M059J (cell line): ENCODE data around the gene MAPK11. TPM values are rescaled to one million over a fixed set of nuclear protein-coding genes. Genes with fewer than 3 reads are reported as not detected.
A peak's percentile ranks its signal among the peaks of the same experiment; 100 is the strongest.

ENCODE experiments used
- DNase-seq: peaks from one replicate; pipeline ENCODE4 v3.0.0-alpha.2; 2012; ENCODE audit warnings: low read depth
- total RNA-seq: library from RNA; depleted of rRNA; stranded (reverse); fragments of >200 nt; shearing (Covaris generic); gene quantifications from 2 replicates; pipeline ENCODE4 v1.2.3, GENCODE V29; 2014; rRNA removed

MAPK11 gene
- 1.7 and 1.9 TPM in 2 replicates for total RNA-seq

DNA sequence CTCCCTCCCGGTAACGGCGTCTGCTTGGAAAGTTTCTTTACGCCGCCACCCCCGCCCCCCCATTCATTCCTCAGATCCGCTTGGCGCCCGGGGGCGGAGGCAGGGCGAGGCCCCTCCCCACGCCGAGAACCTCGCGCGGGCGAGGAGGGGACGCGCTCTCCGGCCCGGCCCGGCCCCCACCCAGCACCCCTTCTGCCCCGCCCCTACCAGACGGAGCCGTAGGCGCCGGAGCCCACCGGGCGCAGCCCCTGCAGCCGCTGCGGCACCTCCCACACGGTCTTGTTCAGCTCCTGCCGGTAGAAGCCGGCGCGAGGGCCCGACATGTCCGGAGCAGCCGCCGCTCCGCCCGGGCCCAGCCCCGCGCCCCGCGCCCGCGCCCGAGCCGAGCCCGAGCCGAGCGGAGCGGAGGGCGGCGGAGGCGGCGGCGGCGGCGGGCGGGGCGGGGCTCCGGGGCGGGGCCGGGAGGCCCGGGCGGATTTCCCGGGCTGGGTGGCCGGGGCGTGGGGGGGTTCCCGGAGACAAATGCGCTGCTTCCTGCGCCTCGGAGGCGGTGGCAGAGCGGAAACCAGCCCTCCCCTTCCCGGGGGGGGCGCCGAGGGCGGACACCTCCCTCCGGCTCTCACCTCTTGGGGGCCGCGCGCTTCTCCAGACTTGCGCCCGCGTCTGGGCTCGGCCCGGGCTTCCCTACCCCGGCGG, at the start of gene MAPK11:
Gene MAPK11 (minus strand): TSS at position 411 of the 696 bp plus-strand sequence. CDS start 88 bp downstream, at position 323.
- DNase-seq: peak; percentile 31

DNA sequence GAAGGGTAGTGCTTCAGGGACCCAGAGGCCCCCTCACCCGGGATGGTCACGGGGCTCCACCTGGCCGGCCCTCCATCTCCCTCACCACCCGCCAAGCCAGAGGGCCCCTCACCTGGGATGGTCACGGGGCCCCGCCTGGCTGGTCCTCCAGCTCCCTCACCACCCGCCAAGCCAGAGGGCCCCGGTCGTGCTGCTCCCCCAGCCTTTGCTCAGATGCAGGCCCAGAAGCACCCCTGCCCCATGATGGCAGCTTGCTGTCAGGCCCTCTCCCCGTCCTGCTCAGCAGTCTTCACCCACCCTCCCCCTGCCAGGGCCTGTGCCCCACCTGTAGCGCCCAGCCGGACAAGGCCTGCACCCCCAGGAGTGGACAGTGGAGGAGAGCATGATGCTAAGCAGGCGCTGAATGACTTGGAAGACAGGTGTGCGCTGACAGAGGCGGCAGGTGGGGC, 49.3 kb upstream of the MAPK11 start:
- DNase-seq: no peak

DNA sequence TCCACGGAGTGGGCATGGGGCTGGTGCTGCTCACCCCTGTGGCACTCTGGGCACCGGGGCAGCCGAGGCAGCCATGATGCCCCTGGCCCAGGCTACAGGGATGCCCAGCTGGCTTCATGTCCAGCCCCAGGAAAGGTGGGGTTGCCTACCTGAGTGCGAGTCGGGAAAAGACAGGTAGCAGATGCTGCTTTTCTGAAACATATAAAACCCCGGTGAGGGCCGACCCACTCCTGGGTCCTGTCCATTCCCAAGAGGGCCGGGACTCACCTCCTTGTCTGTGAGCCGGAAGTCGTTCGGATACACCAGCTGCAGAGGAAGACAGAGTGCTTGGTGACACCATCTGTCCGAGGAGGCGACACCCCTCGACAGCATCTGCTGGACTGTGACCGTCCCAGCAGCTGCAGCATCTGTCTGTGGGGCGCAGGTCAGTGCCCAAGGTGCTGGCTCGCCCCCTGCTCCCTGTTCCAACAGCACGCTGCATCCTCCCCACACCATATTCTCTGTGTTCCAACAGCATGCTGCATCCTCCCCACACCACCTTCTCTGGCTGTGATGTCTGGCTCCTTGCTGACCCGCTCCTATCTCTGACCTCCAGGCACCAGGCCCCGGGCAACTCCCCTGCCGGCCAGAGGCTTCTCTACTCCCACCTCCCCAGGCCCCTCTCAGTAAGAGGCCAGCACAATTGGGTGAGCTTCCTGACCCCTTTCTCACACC, 48.7 kb upstream of the MAPK11 start:
- DNase-seq: no peak

DNA sequence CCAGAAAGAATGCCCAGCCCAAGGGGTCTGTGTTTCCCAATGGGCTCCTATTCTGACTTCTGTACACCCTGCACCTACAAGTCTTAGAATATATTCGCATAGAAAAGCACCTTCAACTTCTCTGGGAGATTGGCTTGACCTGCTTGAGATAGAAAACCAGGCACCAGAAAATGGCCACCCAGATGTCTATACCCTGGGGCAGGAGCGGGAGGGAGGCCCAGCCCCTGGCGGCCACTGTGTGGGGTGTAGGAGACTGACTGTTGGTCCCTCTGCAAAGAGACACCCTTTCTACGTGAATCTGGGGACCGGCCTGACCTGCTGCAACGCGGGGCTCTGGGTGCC, 48.1 kb upstream of the MAPK11 start:
- DNase-seq: no peak

DNA sequence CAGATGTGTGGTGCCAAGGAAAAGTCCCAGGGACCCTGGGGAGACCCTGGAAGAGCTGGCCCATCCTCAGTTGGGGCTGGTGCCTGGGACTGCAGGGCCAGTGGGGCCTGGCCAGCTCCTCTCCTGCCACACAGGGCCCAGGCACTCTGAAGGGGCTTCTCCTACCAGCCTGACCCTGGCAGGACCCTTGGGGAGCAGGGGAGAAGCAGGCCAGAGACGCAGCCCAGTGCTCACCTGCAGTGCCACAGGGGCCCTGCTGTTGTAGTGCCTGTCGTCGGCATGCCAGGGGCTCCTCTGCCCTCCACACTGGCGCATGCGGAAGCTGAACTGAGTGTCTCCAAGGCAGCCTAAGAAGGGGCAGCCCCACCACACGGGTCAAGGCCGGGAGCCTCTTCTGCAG, 47.5 kb upstream of the MAPK11 start:
- no peak for DNase-seq

DNA sequence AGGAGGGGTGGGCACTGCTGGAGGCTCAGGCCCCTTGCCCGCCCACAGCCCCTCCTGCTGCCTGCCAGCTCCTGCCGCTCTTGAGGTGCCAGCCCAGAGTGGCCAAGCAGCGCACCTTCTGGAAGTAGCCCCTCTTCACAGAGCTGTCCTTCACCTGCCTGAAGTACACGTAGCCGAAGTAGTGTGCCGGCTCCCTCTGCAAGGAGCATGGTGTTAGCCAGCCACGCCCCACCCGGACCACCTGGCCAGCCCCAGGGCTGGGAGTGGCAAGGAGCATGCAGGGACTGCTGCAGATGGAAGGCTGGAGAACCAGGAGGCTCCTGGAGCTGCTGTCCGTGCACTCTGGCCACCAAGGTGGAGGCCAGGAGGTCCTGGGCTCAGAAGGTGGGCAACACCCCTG, 47.0 kb upstream of the MAPK11 start:
- DNase-seq: no peak

DNA sequence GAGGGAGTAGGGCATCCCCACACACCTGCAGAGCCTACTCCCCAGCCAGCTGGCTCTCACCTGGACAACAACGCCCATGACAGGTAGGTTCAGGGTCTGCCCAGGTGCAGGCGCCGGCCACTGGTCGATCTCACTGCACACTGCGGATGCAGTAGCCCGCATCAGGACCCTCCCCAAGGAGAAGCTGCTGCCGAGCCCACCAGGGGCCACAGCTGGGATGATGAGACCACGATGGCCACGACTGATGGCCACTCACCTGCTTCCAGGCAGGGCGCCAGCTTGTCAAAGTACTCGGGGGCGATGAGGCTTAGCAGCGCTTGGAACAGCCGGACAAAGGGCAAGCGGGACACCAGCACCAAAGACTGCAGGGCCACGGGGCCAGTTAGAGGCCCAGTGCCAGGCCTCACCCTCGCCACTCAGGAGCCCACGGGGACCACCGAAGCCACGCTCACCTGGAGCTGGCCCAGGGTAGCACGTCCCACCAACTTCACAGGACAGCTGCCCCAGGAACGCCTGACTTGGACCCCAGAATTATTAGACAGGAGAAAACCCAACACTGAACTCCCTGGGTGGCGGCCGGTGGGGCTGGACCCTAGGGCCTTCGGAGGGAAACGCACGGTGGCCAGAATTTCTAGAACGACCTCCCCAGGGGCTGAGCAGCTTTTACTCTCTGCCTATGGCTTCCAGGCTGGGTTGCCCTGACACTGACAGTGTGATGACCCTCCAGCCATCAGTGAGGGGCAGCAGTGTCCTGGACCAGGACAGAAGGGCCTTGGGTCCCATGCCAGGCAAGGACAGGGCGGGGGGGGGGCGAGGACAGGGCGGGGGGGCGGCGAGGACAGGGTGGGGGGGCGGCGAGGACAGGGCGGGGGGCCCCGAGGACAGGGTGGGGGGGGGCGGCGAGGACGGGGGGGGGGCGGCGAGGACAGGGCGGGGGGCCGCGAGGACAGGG, 46.2 kb upstream of the MAPK11 start:
- DNase-seq: no peak

DNA sequence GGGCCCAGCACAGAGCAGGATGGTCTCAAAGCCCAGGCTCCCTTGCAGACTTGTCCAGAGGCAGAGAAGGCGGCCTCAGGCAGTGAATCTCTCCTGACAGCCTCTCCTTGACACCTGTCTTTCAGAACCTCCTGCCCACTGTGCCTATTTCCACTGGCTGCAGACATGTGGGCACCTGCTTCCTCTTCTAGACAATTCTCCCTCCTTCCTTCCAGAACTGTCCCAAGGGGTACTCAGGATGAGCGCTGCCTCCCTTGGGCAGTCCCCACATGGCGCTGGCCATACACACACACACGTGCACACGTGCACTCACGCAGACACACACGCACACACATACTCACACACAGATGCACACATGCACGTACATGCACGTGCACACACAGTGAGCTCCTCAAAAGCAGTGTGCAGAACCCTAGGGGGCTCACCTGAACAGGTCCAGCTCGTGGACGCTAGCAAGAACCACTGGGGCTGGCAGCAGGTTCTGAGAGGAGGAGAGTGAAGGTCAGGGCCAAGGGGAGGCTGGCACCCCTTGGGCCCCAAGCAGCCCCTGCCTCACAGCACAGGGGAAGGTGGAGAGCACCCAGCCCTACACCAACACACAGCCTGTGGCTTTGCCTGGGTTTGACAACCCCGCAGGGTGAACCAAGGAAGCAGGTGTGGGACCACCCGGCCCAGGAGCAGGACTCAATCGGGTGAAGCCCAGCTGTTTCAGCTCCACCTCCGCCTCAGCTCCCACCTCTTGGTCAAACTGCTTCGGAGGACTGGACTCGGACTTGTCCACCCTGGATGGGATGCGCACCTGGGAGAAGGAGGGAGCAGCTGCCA, 45.3 kb upstream of the MAPK11 start:
- no peak for DNase-seq

DNA sequence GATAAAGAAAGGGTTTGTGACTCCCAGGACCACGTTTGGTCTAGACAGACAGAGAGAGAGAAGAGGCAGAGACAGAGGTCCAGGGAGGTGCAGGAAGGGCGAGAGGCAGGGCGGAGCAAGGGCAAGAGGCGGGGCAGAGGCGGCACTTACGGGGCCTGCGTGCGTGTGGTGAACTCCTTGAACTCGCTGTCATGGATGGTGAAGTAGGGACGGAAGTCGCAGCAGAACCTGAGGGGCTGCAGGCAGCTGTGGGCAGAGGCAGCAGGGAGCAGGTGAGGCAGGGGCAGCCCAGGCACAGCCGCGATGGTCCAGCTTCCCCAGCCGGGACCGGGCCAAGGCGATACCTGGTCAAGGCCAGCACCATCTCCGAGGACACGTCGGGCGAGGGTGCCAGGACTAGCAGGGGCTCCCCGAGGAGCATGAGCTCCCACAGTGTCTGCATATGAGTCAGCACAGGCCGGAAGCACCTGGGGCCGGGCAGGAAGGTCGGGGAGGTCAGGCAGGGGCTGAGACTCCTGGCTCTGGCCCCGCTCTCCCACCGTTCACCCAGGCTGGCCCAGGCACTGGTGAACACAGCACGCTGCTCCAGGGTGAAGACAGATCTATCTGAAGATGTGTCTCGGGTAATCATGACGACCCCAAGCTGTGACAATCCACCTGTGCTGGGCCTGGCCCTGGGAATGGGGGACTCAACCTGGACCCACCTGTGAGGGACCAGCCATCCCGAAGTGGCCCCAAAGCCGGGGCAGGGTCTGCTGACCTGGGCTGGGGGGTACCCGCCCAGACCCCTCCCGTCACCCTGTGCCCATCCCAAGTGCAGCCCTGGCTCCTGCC, 44.5 kb upstream of the MAPK11 start:
- DNase-seq: no peak

DNA sequence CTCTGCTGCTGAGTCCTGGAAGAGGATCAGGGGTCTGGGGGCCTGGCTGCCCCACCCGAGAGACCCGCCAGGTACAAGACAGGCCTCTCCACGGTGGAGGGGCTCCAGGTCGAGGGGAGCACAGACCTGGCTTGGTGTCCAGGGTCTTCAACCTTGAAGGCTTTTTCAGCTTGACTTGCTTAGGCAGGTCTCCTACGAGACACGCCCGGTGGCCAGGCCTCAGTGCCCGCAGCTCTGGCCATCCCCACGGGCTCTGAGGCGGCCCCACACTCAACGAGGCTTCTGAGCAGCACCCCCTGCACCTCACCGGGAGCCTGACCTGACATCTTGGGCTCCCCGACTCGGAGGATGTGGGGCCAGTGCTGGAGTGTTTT, 43.9 kb upstream of the MAPK11 start:
- DNase-seq: no peak

DNA sequence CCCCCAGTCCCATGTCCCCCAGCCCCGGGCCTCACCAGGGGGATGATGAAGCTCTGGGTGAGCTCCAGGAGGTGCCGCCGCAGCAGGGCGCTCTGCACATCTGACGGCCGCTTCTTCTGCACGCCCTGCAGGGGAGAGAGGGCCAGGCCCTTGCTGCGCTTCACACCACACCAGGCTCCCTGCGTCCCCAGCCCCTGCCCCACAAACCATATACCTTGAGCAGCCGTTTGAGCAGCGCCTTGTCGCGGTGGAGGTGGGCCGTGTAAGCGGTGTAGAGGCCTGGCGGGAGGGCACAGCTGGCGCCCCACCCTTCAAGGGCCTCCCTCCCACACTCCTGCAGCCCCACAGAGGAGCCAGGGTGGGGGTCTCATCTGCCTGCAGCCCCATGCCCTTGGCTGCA, 43.4 kb upstream of the MAPK11 start:
- DNase-seq: no peak

DNA sequence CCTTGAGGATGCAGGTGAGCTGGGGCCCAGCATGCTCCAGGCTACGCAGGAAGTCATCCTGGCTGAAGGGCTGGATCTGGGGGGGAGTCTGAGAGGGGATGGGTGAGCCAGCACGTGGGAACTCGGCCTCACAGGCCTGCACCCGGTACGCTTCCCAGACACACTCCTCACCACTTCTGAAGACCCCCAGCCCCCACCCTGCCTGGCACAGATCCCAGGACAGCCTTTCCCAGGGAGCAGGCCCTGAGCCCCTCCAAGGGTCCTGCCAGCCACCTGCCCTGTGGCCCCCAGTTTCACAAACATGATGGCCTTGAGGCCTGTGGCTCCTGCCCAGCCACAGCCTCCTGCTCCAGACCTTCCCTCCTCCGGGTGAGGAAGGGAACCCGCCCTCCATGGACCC, 42.8 kb upstream of the MAPK11 start:
- DNase-seq: no peak

DNA sequence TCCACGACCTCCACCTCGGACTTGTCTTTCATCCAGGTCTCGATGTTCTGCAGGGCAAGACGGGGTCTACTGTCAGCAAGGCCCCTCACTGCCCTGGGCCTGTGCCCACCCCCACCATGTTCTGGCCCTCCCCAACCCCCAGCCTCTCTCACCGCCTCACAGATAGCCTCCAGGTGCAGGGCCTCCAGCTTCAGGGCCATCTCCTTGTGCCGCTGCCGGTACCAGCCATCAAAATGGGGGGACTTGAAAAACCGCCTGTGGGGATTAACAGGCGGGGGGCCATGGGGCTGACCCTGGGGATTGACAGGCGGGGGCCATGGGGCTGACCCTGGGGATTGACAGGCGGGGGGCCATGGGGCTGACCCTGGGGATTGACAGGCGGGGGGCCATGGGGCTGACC, 42.2 kb upstream of the MAPK11 start:
- no peak for DNase-seq

DNA sequence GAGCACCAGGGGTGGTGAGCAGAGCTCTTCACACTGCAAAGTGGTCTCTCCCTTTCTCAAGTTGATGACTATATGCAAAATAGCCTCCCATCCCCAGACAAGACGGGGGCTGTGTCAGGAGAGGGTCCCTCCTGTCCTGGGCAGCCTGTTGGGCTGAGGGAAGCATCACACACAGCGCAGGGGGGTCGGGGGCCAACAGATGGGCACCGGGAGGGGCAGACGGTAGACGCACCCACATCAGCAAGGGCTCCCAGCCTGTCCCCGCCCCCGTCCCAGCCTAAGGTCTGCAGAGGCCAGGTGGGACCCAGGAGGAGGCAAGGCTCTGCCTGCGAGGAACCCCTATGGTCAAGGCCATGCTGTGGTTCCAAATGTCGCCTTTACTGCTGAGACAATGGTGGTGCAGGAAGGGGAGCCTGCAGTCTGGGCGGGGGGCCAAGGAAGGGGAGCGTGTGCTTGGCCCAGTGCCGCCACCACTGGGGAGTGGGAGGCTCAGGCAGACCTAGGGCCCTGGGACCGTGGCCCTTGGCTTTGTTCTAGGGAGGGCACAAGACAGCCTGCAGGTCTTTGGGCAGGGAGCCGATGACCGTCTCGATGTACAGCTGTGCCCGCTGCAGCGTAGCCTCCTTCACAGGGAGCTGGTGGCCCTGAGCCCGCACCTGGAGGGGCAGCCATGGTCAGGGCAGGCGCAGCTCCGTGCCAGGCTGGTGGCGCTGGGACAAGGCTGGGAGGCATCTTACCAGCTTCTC, 41.6 kb upstream of the MAPK11 start:
- DNase-seq: no peak

DNA sequence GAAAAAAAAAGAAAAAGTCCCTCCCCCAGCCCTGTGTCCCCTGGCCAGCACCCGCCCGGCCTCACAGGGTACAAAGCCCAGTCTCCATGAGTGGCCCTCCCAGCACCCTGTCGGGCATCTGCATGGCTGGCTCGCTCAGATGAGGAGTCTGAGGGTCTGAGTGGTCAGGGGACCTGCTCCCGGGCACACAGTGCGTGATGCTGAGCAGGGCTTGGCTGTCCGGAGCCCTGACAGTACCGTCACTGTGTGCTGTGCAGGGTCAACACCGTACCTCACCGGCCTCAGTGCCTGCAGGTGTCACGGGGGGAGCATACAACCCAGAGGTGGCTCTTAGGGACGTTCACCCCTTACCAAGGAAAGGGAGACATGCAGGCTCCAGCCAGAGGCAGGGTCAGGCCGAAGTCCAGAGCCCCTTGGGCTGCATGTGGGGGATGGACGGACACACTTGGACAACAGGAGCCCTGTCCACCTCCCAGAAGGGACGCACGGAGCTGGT, 40.8 kb upstream of the MAPK11 start:
- no peak for DNase-seq

DNA sequence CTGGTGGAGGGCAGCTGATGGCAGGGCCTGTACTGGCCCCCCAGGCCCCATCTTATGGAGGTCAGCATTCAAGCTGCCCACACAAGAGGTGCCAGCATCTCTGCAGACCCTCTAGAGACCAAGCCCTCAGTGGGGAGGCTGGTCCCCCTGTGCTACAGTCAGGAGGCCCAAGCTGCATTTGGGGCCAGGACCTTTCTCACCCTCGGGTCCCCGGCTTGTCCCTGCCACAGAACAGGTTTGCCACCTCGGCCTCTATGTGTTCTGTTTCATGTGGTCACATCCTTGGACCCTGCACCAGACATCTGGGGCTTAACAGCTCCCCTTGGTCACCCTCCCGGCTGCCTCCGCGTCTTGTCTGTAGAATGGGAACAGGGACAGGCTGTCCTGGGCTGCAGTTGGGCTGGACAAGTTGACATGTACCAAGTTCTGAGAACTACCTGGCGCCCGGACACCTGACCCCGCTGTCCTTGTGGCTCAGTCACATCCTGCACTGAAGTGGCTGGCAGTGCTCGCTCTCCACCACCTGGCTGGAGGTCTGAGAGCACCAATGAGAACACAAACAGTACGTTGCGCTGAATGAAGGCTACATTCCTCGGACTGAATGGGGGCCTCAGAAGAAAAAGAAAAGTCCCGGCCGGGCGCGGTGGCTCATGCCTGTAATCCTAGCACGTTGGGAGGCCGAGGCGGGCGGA, 40.0 kb upstream of the MAPK11 start:
- DNase-seq: no peak

DNA sequence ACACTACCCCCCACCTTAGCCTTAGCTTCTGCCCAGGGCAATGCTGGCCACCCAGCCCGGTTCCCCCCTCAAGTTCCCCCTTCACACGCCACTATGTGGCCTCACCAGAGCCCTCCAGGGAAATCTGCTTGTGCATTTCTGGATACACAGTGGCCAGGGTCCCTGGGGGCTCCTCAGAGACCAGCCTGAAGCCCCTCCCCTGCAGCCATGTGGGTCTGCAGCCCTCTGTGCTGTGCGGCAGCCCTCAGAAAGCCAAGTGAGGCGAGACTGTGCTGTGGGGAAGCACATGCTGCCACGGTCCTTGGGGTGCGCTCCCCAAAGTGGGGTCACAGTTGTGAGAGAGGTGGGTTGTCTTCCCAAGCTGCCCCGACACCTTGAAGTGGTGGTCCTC, 39.4 kb upstream of the MAPK11 start:
- DNase-seq: no peak

DNA sequence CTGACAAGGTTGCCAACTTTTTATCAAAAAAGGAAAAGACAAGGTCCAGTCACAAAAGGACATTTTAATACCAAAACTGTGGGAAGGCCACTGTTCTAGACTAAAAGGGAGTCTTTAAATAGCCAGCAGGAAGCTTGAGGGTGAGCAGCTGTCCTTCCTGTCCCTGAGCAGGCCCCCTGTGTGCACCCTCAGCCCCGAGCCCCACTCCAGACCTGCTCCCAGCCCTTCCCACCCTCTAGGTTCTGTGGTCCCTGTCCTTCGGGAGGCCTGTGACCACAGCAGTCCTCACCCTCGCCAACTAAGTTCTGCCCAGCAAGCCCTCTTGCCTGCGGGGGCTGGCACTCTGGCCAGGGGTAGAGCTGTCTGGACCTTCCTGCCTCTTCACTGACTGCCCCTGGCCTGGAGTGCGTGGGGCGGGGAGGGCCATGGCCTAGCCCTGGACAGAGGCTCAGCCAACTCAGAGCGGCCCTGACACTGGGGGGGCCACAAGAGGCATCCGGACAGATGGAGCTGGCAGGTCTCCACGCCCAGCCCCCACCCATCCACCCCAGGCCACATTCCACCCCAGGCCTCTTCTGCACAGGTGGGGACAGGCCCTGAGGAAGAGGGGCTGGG, 38.9 kb upstream of the MAPK11 start:
- DNase-seq: no peak

DNA sequence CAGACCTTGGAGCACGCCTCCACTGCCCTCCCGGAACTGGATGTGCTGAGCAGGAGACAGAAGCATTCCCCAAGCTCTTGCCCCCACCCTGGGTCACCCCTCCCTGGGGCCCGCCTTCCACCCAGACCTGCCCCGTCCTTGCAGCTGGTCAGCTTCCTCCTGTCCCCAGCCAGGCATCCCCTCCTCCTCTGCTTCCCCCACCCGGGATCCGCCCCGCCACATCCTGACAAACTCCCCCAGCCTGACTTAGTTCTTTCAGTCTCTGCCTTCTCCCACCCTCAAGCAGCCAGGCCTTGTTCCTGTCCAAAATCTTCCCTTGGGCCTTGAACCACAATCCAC, 38.4 kb upstream of the MAPK11 start:
- DNase-seq: no peak
